Skin epidermis (tissue), 12 donors: ENCODE results near the gene CCDC30.
"Not testable (repeated sequence)": the region's sequence is repeated elsewhere in the genome, so short reads cannot be mapped to it uniquely, and the experiment has no call there.

Experiments
- H3K27ac ChIP-seq, 21 experiments: fragments of 200-600 bp; sonication (generic) in 11 of 21; one replicate each; pipeline ENCODE4 v1.5.0; 2020; ENCODE audit warnings: mild to moderate bottlenecking in 3 of 21, inconsistent platforms in 2 of 21, moderate library complexity in 2 of 21
- H3K4me3 ChIP-seq, 7 experiments: fragments of 200-600 bp; sonication (generic) in 2 of 7; one replicate each; pipeline ENCODE4 v1.5.0; 2020; ENCODE audit warnings: inconsistent platforms in 2 of 7, mild to moderate bottlenecking in 2 of 7, moderate library complexity in 1 of 7

The CCDC30 gene

DNA sequence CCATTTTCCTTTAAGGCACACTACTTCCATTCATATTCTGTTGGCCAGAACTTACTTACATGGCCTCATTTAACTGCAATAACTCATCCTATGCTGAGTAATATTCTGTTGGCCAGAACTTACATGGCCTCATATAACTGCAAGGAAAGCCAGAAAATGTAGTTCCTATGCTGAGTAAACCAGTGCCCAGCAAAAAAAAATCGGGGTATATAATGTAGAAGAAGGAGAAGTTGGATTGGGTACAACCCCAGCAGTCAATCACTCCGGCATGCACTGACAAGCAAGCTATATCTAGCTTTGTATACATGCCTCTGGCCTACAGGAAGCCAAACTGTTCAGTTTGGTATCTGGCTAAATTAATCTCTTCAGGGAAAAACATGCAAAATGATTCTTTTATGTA, 155.8 kb downstream of the CCDC30 start:
- H3K27ac ChIP-seq = no peak overlapping the region

DNA sequence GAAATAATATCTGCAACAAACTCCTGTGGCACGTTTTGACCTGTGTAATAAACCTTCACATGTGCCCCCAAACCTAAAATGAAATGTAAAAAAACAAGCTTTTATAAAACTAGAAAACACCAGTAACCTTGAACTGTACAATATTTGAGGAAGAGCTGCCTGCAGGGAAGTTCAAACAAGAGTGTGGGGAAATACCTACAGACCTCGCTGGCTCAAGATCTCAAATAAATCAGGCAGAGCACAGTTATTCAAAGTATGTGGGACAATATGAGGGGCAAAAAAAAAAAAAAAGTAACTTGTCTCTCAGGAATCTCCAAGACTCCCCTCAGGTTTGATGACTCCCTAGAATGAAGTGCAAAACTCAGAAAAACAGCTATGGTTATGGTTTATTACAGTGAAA, 157.2 kb downstream of the CCDC30 start:
- Histone ChIP-seq H3K27ac (no peak overlapping the region), H3K4me3 (no peak overlapping the region)

More for the DNA sequence above, 155.8 kb downstream of the CCDC30 start:
- no peak overlapping the region for H3K4me3 ChIP-seq

DNA sequence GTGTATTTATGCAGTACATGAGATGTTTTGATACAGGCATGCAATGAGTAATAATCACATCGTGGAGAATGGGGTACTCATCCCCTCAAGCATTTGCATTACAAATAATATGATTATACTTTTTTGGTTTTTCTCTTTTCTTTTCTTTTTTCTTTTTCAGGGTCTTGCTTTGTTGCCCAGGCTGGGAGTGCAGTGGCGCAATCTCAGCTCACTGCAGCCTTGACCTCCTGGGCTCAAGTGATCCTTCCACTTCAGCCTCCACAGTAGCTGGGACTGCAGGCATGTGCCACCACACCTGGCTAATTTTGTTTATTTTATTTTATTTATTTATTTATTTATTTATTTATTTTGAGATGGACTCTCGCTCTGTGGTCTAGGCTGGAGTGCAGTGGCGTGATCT, 158.1 kb downstream of the CCDC30 start:
- not testable (repeated sequence) for H3K4me3 ChIP-seq

DNA sequence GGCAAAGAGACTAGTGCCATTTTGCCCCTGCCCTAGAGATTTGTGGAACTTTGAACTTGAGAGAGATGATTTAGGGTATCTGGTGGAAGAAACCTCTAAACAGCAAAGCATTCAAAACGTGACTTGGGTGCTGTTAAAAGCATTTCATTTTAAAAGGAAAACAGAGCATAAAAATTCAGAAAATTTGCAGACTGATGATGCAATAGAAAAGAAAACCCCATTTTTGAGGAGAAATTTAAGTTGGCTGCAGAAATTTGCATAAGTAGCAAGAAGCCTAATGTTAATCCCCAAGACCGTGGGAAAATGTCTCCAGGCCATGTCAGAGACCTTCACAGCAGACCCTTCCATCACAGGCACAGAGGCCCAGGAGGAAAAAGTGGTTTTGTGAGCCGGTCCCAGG, 164.1 kb downstream of the CCDC30 start:
- not testable (repeated sequence) for H3K27ac ChIP-seq, H3K4me3 ChIP-seq

More for the DNA sequence above, 158.1 kb downstream of the CCDC30 start:
- not testable (repeated sequence) for H3K27ac ChIP-seq

DNA sequence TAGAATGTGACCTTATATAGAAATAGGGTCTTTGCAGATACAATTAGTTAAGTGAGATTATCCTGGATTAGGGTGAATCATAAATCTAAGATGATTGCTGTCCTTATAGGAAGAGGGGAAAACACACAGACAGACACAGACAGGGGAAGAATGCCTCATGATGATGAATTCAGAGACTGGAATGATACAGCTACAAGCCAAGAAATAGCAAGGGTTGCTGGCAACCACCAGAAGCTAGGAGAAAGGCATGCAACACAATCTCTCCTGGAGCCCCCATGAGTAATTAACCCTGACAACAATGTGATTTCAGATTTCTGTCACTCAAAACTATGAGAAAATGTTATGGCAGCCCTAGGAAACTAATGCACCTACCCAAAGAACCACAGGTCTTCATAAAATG, 176.0 kb downstream of the CCDC30 start:
- H3K27ac ChIP-seq = no peak overlapping the region
- H3K4me3 ChIP-seq = no peak overlapping the region

DNA sequence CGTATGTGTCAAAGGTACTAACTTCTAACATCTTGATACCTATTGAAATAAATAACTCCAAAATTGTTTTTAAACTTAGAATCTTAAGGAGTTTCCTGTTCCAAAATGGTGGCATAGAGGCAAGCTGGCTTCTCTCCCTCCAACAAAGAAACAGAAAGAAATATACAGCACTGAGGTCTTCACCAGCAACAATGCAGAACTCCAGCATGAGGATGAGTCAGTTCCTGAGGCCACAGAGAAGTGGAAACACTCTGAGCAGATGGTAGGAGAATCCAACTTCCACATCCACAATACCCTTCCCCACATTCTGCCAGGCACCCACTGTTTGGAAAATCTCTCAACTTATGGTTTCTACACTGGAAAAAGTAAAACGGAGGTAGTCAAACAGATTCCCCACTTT, 183.0 kb downstream of the CCDC30 start:
- no peak overlapping the region for H3K4me3 ChIP-seq
- H3K27ac ChIP-seq = no peak overlapping the region

DNA sequence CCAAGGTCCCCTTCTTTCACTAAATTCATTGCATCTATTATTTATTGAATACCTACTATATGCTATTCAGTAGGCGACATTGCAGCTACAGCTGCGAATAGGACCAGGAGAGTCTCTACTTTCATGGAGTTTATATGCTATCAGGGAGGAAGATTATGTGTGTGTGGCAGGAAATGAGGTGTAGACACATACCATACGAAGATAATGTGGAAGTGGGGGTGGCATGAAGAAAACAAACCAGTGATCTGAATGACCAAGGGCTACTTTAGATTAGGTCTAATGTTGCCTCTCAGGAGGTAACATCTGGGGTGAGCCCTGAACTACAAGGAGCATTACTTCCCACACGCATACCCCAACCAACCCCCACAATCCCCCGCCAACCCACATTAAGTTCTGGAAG, 194.1 kb downstream of the CCDC30 start:
- H3K4me3 ChIP-seq = peak overlapping the region in 2 of 7 experiments; percentile 61 to 70
- peak overlapping the region in 11 of 21 experiments; percentile 70 to 91 (median 83) for H3K27ac ChIP-seq

DNA sequence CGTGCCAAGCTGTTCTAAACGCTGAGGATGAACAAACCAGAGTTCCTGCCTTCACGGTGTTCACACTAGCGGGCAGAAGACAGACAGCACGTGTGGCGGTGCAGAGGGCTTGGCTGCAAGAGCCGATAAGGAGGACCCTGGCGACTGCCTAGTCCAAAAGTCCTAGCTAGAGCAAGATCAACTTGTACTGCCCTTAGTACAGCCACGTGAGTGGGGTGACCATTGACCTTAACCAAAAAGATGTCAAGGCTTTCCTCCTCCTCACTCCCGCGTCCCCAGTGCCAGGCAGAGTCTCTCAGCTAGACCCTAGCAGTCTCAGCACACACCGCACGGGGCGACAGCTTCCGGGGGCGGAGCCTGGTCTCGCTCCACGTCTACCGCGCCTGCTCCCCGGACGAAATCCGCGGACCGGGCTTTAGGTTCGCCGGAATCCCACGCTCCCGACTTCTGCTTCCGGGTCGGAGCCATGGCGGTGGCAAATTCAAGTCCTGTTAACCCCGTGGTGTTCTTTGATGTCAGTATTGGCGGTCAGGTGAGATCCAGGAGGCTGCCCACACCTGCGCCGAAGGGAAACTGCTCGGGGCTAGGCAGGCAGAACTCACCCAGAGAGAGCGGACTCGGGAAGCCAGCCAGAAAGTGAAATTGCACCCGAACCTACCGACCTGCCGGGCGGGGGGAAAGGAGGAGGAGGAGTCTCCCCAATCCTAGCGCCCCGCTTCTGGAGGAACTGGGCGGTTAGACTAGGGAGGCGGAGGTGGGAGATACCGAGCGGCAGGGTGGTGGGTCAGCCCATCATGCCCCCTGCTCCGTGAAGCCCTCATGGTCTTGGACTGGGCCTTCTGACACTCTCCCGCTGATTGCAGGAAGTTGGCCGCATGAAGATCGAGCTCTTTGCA, 195.1 kb downstream of the CCDC30 start, which contains the start of gene PPIH:
TSS of gene PPIH (plus strand) at position 443 of the 896 bp plus-strand sequence. CDS start at position 467, 24 bp downstream.
- Histone ChIP-seq H3K4me3 (peak within 1 kb of the TSS; percentile 58 to 94 (median 73)), H3K27ac (peak within 1 kb of the TSS in 20 of 21 experiments; percentile 59 to 92 (median 82))

DNA sequence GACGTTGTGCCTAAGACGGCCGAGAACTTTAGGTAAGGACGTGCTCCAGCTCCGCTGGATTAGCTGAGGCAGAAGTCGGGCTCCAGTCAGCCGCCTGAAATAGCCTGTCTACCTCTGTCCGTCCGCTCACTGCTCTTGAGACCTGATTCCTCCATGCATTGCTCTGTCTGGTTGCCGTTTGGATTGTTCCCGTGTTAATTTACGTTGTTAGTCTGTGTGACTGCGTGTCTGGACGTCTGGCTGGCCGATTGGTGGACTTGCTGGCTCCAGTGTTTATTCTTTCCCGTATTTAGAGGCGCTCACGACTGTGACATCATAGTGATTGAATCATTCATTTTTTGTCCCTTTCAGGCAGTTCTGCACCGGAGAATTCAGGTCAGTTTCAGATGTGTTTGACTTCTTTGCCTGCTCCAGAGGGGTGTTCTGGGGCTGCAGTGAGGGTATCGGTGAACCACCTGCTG, 195.8 kb downstream of the CCDC30 start:
- H3K27ac ChIP-seq = peak overlapping the region in 20 of 21 experiments; percentile 41 to 92 (median 82)
- peak overlapping the region; percentile 58 to 94 (median 73) for H3K4me3 ChIP-seq

DNA sequence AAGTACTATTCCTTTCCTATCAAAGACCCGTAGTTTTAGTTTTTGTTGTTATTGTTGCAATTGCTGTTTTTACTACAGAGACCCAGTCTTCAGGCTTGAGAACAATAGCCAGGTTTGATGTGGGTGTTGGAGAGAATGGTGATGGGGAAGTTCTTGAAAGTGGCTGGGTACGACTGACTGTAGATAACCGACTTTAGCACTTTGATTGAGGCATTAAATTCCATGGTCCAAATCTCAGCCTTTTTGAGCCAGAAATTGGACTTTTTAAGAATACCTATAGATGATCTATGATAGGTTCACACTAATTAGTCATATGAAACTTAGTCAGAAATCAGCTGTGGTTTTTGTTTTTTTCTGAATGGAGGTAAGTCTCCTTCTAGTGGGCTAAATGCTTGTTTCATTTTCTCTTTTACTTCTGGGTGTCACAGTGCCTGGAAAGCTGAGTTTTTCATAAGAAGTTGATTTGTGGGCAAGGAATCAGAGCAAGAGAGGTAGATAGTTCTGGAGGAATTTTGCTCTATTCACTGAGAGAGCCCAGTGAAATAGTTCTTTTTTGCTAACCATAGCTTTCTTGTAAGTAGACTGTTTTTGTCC, 197.9 kb downstream of the CCDC30 start:
- Histone ChIP-seq H3K4me3 (no peak overlapping the region), H3K27ac (no peak overlapping the region)

DNA sequence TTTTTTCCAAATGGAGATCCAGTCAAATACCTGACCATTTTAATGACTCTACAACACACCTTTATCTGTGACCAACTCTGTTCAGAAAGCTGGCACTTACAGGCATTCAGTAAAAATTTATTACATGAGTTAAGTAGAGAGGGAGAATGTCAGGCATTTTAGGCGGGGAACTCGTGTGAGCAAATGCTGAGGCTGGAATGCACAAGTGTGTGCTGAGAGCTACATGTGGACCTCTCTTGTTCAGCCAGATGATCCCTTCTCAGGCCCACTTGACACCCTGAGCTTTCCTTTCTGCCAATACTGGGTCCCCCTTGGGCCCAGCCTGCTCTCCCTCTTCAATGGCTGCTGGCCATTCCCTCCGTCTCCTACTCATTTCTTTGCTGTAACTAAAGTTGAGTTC, 206.8 kb downstream of the CCDC30 start:
- Histone ChIP-seq H3K27ac (no peak overlapping the region), H3K4me3 (no peak overlapping the region)

DNA sequence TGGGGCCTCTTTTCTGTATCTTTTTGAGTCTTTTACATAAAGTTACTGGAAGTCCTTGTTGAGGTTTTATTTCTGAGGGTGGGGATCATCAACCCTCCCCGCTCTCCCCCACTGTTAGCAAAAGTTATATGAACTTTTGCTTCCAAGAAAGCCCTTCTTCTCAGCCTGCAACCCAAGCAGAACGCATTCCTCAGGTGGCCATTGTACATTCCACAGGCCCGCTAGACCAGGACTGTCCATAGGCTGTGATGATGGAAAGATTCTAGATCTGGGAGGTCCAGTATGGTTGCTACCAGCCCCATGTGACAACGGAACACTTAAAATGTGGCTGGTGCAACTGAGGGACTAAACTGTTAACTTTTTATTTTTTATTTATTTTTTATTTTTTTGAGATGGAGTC, 207.3 kb downstream of the CCDC30 start:
- Histone ChIP-seq H3K4me3 (no peak overlapping the region), H3K27ac (no peak overlapping the region)

DNA sequence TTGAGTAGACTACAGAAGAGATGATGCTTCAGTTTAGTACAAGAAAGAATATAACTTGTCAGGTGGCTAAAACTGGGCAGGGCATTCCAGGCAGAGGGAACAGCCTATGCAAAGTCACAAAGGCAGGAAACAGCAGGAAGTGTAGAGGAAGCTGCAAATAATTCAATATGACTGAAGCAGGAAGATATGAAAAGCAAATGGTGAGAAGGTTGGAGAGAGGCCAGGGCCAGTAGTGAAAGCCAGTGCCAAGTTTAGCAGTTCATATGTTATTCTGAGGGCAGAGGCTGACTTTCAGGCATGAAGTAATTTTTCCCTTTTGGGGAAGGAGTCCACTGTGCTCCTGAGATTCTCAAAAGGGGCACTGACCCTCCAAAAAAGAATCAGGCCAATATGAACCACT, 211.1 kb downstream of the CCDC30 start:
- peak overlapping the region in 1 of 21 experiments; percentile 30 for H3K27ac ChIP-seq

DNA sequence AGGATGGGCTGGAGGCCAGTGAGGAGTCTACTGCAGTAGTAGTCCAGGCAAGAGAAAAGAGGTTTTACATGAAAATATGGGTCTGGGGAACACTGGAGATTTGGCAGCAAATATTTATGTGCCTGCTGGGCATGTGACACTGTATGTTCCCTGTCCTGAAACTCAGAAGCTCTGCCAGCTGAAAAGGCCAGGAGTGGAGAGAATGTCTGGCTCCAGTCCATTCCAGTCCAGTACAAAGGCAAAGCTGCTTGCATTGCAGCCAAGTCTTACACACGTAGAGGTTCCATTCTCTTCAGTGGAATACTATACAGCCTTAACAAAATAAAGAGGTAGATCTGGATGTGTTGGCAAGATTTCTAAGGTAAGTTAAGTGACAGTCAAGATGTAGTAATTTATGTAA, 211.6 kb downstream of the CCDC30 start:
- peak overlapping the region in 1 of 21 experiments; percentile 30 for H3K27ac ChIP-seq
- no peak overlapping the region for H3K4me3 ChIP-seq

More for the DNA sequence above, 211.1 kb downstream of the CCDC30 start:
- no peak overlapping the region for H3K4me3 ChIP-seq

DNA sequence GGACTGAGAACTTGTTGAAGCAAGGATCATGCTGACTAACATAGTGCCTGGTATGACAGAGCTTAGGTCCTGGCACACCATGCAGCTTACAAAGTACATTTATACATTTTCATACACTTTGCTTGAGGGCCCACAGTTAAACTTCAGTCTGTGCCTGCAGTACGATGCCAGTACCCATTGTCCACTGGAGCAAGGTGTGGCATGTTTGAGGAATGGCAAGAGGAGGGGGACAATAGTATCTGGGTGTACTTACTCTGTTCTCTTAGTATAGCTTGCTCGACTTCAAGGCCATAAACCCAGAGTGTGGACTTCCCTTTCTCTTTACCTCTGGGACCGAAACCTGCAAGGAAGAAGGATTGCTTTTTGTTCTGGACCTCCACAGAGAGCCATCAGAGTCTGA, 212.4 kb downstream of the CCDC30 start:
- Histone ChIP-seq H3K27ac (no peak overlapping the region), H3K4me3 (no peak overlapping the region)

DNA sequence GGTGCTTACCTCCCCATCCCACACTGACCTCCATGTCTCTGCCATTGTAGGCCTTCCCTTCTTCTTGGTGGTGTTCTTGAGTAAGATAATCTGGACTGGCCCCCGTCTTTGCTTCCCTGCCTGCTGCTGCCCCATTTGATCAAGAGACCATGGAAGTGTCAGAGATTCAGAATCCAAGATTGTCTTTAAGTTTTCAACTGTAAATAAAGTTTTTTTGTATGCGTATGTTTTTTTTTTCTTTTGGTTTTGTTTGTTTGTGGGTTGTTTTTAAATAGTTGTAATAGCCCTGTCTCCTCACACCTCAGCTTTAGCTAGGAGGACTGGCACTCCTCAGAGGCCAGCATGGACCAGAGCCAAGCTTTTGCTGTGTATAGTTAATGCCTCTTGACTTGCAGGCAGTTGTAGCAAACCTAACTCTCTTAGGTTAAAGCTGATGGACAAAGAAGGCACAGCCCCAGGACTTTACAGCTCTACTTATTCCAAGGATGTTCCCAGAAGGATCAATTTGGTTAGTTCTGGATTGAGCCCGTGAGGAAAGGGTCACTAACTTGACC, 213.5 kb downstream of the CCDC30 start:
- Histone ChIP-seq H3K27ac (no peak overlapping the region), H3K4me3 (no peak overlapping the region)

DNA sequence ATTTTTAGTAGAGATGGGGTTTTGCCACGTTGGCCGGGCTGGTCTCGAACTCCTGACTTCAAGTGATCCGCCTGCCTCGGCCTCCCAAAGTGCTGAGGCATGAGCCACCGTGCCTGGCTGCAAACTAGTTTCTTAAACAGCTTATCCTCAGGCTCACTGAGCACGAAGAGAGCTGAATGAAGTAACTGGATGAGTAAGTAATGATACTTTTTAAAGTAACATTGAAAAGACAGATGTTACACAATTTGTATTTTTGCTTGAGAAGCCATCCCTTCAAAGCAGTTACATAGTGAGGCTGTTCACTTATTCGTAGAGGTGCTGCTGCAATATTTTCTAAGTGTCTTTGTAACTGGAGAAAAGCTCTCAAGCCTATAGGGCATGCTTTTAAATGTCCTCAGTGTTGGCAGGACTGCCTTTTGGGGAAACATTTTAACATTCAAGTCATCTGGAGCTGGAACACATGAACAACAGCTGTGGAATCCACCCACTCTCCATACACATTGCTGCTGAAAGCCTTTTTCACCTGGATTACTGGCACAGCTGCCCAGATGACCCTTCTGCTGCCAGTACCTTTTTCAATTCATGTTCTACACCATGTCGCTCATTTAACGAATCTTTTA, 216.4 kb downstream of the CCDC30 start:
- Histone ChIP-seq H3K27ac (no peak overlapping the region), H3K4me3 (no peak overlapping the region)

DNA sequence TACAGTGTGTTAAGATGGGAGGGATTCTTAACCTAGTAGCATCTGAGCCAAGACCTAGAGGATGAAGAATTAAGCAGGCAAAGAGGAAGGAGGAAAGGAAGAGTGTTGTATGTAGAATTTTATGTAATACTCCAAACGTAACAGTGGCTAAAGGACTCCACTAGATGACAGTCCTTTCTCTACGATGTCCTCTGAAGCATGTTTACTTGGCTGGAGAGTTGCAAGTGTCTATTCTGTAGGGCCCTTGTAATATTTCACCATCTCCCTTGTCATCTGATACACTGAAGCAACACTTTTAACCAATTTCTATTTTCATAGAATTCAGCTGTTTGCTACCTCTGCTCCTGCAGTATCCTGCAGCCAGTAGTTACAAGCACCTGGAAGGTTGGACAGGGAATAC, 217.0 kb downstream of the CCDC30 start:
- Histone ChIP-seq H3K27ac (no peak overlapping the region), H3K4me3 (no peak overlapping the region)

DNA sequence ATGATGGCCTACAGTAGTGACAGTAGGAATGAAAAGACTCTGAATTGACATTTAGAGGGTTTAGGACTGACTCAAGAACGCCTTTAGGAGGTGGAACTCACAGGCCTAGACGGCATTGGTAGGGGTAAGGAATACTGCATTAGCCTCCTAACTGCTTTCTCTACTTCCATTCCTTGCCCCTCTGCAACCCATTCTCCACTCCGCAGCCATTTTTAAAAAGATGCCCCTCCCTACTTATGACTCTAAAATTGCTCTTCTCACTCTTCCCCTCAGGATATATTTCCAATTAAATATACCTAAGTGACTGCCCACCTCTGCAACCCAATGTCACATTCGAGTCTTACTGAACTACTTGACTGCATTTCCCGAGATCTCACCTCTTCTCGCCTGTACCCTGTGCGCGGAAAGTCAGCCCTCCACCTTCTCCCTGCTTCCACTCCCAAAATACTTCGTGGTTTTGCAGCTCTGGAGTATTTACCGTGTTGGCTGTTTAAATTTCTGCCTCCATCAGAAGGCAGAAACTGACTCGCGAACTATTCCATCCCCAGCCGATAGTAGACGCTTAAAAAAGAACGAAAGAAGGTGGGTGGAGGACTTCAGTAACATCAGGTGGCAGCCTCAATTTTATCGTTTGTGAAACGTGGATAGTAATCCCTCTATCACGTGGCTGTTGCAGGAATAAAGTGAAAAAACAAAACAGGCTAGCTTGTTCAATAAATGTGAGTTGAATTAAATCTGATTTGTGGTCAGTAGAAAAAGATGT, 218.0 kb downstream of the CCDC30 start:
- Histone ChIP-seq H3K4me3 (peak overlapping the region; percentile 64 to 98 (median 90)), H3K27ac (peak overlapping the region; percentile 74 to 100 (median 93))
